CD4-positive, alpha-beta T cell (primary cell): ENCODE data around the gene ALLC. TPM values are rescaled to one million over a fixed set of nuclear protein-coding genes. Genes with fewer than 3 reads are reported as not detected.

Experiments used
- ATAC-seq: fragments of 200-7000 bp; cut with Tn5 transposase; one replicate; pipeline ENCODE4 v1.10.0; 2022; ENCODE audit warnings: mild to moderate bottlenecking; ENCODE audit not compliant: poor library complexity
- CTCF ChIA-PET: fragments of 350-600 bp; sonication (Branson Sonifier 250); formaldehyde crosslinking; loops from one replicate; lab custom pipeline; 2021; ENCODE audit warnings: antibody characterized with exemption, inconsistent platforms; lab: Charles Lee
- POLR2A ChIA-PET: fragments of 350-600 bp; sonication (Branson Sonifier 250); formaldehyde crosslinking; loops from one replicate; lab custom pipeline; 2021; ENCODE audit warnings: antibody characterized with exemption, inconsistent platforms; lab: Charles Lee
- DNase-seq, 14 experiments: peaks; one replicate each; pipeline ENCODE4 v3.0.0-alpha.2; 2013 to 2020; ENCODE audit warnings: mixed read lengths in 2 of 14
- H3K27ac ChIP-seq, 2 donors: one replicate each; pipeline versions ENCODE4 v1.5.1 to v1.7.0; 2013; ENCODE audit warnings: low read length in 2 of 2, low read depth in 1 of 2, mild to moderate bottlenecking in 1 of 2
- H3K27me3 ChIP-seq, 2 experiments: 1 replicate in 1 of 2; 2 replicates in 1 of 2; pipeline versions ENCODE4 v1.6.1 to v1.7.0; 2013; ENCODE audit warnings: low read length in 2 of 2, control low read depth in 1 of 2, mild to moderate bottlenecking in 1 of 2, moderate library complexity in 1 of 2; ENCODE audit not compliant: insufficient read depth in 2 of 2, control insufficient read depth in 1 of 2
- H3K36me3 ChIP-seq: one replicate; pipeline ENCODE4 v1.6.1; 2013; ENCODE audit warnings: low read length, control low read depth; ENCODE audit not compliant: insufficient read depth
- H3K4me1 ChIP-seq: one replicate; pipeline ENCODE4 v1.6.1; 2013; ENCODE audit warnings: low read length, control low read depth; ENCODE audit not compliant: insufficient read depth
- H3K4me3 ChIP-seq: one replicate; pipeline ENCODE4 v1.5.1; 2013; ENCODE audit warnings: mild to moderate bottlenecking, low read length, moderate library complexity
- H3K9me3 ChIP-seq, 2 experiments: 1 replicate in 1 of 2; 2 replicates in 1 of 2; pipeline versions ENCODE4 v1.6.1 to v1.7.0; 2013; ENCODE audit warnings: low read length in 2 of 2, mild to moderate bottlenecking in 2 of 2, control low read depth in 1 of 2, moderate library complexity in 1 of 2; ENCODE audit not compliant: control insufficient read depth in 1 of 2, insufficient read depth in 1 of 2
- H3K27ac Mint-ChIP-seq: one replicate; pipeline ENCODE4 v1.8.0; 2020; ENCODE audit warnings: mixed read lengths
- H3K27me3 Mint-ChIP-seq: one replicate; pipeline ENCODE4 v1.8.0; 2021; ENCODE audit warnings: mixed read lengths
- H3K36me3 Mint-ChIP-seq: one replicate; pipeline ENCODE4 v1.8.0; 2021; ENCODE audit warnings: low read depth, mixed read lengths
- H3K4me1 Mint-ChIP-seq: one replicate; pipeline ENCODE4 v1.8.0; 2021; ENCODE audit warnings: low read depth, mixed read lengths
- H3K4me3 Mint-ChIP-seq: one replicate; pipeline ENCODE4 v1.8.0; 2020; ENCODE audit warnings: mild to moderate bottlenecking, mixed read lengths
- H3K9me3 Mint-ChIP-seq: one replicate; pipeline ENCODE4 v1.8.0; 2020; ENCODE audit warnings: mixed read lengths
- intact Hi-C, 2 experiments: fragments of 100-400 bp; cut with DNase I in 1 of 2; cut with micrococcal nuclease in 1 of 2; formaldehyde crosslinking; loops; one replicate each; pipeline versions ENCODE4 v1.15.1 to v1.9.0; 2023 to 2025; cut with DNase I, micrococcal nuclease
- total RNA-seq, 174 experiments: library from RNA in 2 of 174; stranded (reverse) in 2 of 174; gene quantifications; one replicate each; pipeline ENCODE4 v1.2.3 and lab custom pipeline; 2021 to 2026
- TF ChIP-seq, protein P1 (sequence below): fragments of 200-600 bp; IDR thresholded peaks from one replicate; pipeline ENCODE4 v1.8.0; 2022; ENCODE audit warnings: antibody characterized with exemption, mild to moderate bottlenecking

Gene ALLC
- total RNA-seq, 2 experiments from 2014 or later: not detected

- Histone ChIP-seq H3K9me3 (no peaks in the 10 kb centered on the region), H3K36me3 (no peaks in the 10 kb centered on the region), H3K27me3 (no peaks in the 10 kb centered on the region), H3K27ac (no peak overlapping the region), H3K4me3 (no peak overlapping the region), H3K4me1 (no peaks in the 10 kb centered on the region)
- intact Hi-C loops: no loop called here
- CTCF ChIA-PET: no interaction called here
- ATAC-seq (no peak), DNase-seq (no peak)
- Mint-ChIP-seq H3K36me3 (no peaks in the 10 kb centered on the region), H3K9me3 (no peaks in the 10 kb centered on the region), H3K27me3 (no peaks in the 10 kb centered on the region), H3K4me1 (no peaks in the 10 kb centered on the region), H3K27ac (no peak overlapping the region), H3K4me3 (no peak overlapping the region)
- TF ChIP-seq, protein P1, sequence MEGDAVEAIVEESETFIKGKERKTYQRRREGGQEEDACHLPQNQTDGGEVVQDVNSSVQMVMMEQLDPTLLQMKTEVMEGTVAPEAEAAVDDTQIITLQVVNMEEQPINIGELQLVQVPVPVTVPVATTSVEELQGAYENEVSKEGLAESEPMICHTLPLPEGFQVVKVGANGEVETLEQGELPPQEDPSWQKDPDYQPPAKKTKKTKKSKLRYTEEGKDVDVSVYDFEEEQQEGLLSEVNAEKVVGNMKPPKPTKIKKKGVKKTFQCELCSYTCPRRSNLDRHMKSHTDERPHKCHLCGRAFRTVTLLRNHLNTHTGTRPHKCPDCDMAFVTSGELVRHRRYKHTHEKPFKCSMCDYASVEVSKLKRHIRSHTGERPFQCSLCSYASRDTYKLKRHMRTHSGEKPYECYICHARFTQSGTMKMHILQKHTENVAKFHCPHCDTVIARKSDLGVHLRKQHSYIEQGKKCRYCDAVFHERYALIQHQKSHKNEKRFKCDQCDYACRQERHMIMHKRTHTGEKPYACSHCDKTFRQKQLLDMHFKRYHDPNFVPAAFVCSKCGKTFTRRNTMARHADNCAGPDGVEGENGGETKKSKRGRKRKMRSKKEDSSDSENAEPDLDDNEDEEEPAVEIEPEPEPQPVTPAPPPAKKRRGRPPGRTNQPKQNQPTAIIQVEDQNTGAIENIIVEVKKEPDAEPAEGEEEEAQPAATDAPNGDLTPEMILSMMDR: no peak
- POLR2A ChIA-PET: interaction anchor here (1.0 kb wide), 1 partner anchor 86 kb away, joined by 3 read pairs; the partner anchor contains the start of gene RNASEH1
These were observed 13.8 kb upstream of the ALLC start for GRCh38 chr2:3644246-3644525.

DNA sequence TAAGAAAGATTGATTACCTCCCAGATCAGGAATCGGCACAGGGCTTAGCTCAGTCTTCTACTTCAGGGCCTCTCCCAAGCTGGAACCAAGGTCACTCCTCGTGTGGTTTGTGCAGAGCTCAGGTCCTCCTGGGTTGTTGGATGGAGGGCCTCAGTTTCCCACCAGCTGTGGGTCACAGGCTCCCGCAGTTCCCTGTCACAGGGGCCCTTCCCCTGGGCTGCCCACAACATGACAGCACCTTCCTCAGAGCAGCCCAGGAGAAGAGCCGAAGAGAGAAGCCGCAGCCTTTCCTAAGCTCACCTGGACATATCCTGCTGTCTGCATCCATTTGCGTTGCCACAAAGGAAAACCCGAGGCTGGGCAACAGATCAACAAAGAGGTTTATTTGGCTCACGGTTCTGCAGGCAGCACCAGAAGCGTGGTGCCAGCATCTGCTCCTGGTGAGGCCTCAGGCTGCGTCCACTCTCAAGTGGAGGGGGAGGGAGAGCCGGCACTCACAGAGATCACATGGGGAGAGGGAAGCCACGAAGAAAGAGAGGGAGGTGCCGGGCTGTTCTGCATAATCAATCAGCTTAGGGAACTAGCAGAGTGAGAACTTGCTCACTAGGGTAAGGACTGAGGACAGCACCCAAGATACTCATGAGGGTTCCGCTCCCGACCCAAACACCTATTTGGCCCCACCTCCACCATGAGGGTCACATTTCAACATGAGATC, 13.0 kb upstream of the ALLC start:
- H3K4me3 Mint-ChIP-seq: no peak overlapping the region
- TF ChIP-seq, protein P1: no peak
- Histone ChIP-seq H3K27me3 (peaks cover 0 to 2% of the 10 kb centered on the region in 2 experiments), H3K36me3 (no peaks in the 10 kb centered on the region), H3K9me3 (no peaks in the 10 kb centered on the region), H3K4me3 (no peak overlapping the region), H3K27ac (no peak overlapping the region), H3K4me1 (no peaks in the 10 kb centered on the region)
- ATAC-seq (no peak), DNase-seq (no peak)
- ChIA-PET POLR2A (interaction anchor here (1.0 kb wide), 1 partner anchor 87 kb away, joined by 3 read pairs; the partner anchor contains the start of gene RNASEH1), CTCF (no interaction called here)
- no peaks in the 10 kb centered on the region for H3K36me3 Mint-ChIP-seq
- no peaks in the 10 kb centered on the region for H3K4me1 Mint-ChIP-seq
- no peak overlapping the region for H3K27ac Mint-ChIP-seq
- intact Hi-C loops: no loop called here
- no peaks in the 10 kb centered on the region for H3K9me3 Mint-ChIP-seq
- H3K27me3 Mint-ChIP-seq: no peaks in the 10 kb centered on the region

DNA sequence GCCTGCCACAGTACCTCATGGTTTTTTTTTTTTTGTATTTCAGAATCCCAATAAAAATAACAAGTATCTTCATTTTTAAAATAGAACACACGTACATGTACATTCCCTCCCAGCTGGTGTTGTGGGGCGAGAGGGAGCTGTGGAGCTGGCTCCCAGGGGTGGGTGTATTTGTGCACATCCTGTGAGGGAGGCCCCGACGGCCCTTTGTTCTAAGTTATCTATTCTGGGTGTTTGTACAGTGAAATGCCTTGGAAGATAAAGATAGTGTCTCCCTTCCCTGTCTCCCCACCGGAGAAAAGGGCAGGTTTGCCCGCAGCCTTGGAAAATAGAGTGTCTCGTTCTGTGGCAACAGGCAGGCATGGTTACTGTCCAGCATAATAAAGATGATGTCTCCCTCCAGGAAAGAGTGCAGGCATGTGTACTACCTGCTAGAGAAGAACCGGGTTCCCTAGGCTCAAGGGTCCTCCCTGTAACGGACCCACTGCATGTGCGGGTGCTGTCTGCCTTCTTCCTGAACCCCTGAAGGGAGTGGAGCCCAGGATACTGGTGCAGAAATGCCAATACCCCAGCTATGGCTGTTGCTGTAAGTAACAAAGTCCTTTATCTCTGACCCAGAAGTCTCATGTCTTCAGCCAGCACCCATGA, 12.1 kb upstream of the ALLC start:
- peaks cover 2% of the 10 kb centered on the region for H3K4me1 Mint-ChIP-seq

More for the DNA sequence above, 12.1 kb upstream of the ALLC start:
- H3K36me3 Mint-ChIP-seq: no peaks in the 10 kb centered on the region
- POLR2A ChIA-PET: no interaction called here
- H3K9me3 ChIP-seq: no peaks in the 10 kb centered on the region
- no peak overlapping the region for H3K27ac ChIP-seq
- TF ChIP-seq, protein P1: no peak
- DNase-seq: no peak
- no peak for ATAC-seq
- H3K9me3 Mint-ChIP-seq: no peaks in the 10 kb centered on the region
- intact Hi-C loops: no loop called here
- H3K36me3 ChIP-seq: no peaks in the 10 kb centered on the region
- no peak overlapping the region for H3K4me3 ChIP-seq
- peaks cover 0 to 2% of the 10 kb centered on the region in 2 experiments for H3K27me3 ChIP-seq
- CTCF ChIA-PET: no interaction called here
- H3K4me3 Mint-ChIP-seq: no peak overlapping the region
- H3K27me3 Mint-ChIP-seq: no peaks in the 10 kb centered on the region
- peaks cover 5% of the 10 kb centered on the region for H3K4me1 ChIP-seq
- no peak overlapping the region for H3K27ac Mint-ChIP-seq
